Left hindlimb (tissue), 1 donor: Measurements from ENCODE around the gene F8.
"Not testable (repeated sequence)": the region's sequence is repeated elsewhere in the genome, so short reads cannot be mapped to it uniquely, and the experiment has no call there.

Experiments
- DNase-seq: peaks from one replicate; pipeline ENCODE4 v3.0.0-alpha.2; 2018

F8 gene

GRCh38 chrX:154980330-154981115 lies 42.0 kb downstream of the F8 start:
- DNase-seq: peak; percentile 52

DNA sequence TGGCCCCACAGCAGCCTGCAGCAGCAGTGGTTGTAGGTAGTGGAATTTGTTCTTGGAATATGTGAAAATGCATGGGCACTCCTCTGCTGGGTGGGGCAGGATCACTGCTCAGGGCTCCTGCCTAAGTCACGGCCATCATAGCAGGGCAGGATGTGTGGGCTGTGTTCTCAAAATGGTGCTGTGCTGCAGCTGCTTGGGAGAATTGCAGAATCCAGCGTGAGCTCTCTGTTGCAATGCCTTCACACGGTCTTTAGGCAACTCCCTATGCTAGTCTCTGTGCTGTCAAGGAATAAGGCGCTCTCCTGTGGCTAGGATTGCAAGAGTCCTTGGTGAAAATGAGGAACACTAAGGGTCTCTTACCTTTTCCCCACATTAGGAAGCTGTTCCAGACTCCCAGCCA lies 42.9 kb downstream of the F8 start:
- DNase-seq: no peak

DNA sequence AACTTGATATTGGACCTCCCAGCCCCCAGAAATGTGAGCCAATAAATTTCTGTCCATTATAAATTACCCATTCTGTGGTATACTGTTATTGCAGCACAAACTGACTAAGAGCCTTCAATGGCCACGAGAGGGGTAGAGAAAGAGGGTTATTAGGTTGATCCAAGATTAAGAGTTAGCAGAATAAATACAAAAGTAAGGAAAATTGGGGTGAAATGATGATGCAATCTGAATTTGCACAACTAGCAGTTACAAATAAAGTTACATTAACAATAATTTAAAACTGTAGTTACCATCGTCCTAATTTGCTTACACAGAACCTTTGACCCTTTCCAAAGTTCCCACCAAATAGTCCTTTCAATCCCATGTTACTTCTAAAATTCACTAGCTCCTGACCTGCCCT lies 54.2 kb downstream of the F8 start:
- no peak for DNase-seq

DNA sequence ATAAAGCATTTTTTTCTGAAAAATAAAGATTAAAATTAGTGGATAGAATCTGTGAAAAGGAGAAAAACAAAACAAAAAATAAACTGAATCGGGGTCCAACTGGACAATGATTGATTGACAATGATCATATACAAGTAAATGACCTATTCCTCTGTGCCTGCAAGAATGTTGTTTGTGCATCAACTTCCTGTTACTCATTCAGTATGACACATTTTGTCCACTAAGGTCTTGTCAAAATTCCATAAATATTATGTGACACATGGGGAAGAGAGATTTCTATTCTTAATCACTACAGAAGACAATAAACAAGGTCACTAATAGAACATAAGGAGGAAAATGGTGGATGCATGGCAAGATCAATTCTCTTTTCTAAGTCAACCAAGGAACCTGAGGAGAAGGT lies 54.9 kb downstream of the F8 start:
- no peak for DNase-seq

GRCh38 chrX:154961947-154962346 lies 60.6 kb downstream of the F8 start:
- no peak for DNase-seq

DNA sequence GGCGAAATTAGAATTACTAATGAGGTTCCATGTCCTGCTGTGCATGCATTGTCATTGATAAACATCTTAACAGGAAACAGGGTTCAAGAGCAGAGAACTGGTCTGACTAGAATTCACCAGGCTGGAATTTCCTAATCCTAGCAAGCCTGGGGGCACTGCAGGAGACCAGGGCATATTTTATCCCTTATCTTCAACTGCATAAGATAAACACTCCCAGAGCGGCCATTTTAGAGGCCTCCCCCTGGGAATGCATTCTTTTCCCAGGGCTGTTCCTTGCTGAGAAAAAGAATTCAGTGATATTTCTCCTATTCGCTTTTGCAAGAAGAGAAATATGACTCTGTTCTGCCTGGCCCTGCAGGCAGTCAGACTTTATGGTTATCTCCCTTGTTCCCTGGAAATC lies 66.7 kb downstream of the F8 start:
- not testable (repeated sequence) for DNase-seq

DNA sequence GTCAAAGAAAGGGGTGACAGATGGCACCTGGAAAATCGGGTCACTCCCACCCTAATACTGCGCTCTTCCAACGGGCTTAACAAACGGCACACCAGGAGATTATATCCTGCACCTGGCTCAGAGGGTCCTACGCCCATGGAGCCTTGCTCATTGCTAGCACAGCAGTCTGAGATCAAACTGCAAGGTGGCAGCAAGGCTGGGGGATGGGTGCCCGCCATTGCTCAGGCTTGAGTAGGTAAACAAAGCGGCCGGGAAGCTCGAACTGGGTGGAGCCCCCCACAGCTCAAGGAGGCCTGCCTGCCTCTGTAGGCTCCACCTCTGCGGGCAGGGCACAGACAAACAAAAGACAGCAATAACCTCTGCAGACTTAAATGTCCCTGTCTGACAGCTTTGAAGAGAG lies 83.3 kb downstream of the F8 start:
- not testable (repeated sequence) for DNase-seq

DNA sequence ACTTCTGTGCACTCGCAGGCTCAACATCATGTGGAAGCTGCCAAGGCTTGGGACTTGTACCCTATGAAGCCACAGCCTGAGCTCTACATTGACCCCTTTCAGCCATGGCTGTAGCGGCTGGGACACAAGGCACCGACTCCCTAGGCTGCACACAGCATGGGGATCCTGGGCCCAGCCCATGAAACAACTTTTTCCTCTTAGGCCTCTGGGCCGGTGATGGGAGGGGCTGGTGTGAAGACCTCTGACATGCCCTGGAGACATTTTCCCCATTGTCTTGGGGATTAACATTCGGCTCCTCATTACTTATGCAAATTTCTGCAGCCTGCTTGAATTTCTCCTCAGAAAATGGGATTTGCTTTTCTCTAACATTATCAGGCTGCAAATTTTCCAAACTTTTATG lies 97.8 kb downstream of the F8 start:
- not testable (repeated sequence) for DNase-seq

GRCh38 chrX:154918060-154918483 lies 104.5 kb downstream of the F8 start:
- DNase-seq: peak; percentile 48

DNA sequence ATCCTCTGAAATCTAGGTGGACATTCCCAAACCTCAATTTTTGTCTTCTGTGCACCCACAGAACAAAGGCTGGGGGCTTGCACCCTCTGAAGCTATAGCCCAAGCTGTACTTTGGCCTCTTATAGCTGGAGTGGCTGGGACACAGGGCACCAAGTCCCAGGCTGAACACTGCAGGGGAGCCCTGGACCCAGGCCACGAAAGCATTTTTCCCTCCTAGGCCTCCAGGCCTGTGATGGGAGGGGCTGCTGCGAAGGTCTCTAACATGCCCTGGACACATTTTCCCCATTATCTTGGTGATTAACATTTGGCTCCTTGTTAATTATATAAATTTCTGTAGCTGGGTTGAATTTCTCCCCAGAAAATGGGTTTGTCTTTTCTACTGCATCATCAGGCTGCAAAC lies 108.5 kb downstream of the F8 start:
- DNase-seq: no peak

DNA sequence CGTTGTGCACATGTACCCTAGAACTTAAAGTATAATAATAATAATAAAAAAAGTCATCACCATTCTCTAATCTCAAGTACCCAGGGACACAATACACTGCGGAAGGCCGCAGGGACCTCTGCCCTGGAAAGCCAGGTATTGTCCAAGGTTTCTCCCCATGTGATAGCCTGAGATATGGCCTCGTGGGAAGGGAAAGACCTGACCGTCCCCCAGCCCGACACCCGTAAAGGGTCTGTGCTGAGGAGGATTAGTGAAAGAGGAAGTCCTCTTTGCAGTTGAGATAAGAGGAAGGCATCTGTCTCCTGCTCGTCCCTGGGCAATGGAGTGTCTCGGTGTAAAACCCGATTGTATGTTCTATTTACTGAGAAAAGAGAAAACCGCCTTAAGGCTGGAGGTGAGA lies 112.0 kb downstream of the F8 start:
- DNase-seq: not testable (repeated sequence)

DNA sequence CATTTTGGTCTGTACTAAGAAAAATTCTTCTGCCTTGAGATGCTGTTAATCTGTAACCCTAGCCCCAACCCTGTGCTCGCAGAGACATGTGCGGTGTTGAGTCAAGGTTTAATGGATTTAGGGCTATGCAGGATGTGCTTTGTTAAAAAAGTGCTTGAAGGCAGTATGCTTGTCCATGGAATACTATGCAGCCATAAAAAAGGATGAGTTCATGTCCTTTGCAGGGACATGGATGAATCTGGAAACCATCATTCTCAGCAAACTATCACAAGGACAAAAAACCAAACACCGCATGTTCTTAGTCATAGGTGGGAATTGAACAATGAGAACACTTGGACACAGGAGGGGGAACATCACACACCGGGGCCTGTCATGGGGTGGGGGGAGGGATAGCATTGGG lies 112.5 kb downstream of the F8 start:
- not testable (repeated sequence) for DNase-seq

DNA sequence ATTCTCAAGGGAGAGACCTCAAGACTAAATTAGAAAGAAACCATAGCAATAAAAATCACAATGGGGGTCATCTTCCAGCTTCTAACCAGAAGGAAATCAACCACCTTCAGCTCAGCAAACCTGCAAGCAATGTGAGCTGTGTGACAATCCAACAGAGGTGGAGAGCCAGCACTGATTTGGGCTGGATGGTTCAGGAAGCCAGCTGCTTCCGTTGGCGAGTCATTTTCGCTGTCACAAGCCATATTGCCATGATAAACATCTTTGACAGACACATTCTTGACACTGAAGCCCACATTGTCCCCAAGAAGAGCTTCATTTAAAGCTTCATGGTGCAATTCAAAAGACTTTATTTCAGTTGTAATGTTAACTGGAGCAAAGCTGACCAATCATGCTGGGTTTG lies 113.7 kb downstream of the F8 start:
- no peak for DNase-seq

DNA sequence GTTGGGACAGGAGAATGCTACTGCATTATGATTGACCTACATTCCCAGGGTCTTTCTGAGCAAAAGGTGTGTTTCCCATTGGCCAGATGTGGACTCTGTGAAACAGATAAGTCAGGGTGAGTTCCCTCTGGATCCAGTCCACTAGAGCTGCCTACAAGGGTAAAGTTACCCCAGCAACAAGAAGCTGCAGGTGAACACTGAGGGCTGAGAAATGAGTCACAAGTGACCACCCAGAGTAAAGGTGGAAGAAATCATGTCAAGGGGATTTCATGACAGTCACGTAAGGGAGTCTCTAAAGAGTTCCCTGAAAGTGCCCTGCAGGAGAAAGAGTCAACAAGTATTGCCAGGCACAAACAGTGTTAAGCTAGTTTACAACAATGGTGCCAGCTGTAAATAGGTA lies 120.1 kb downstream of the F8 start:
- no peak for DNase-seq

DNA sequence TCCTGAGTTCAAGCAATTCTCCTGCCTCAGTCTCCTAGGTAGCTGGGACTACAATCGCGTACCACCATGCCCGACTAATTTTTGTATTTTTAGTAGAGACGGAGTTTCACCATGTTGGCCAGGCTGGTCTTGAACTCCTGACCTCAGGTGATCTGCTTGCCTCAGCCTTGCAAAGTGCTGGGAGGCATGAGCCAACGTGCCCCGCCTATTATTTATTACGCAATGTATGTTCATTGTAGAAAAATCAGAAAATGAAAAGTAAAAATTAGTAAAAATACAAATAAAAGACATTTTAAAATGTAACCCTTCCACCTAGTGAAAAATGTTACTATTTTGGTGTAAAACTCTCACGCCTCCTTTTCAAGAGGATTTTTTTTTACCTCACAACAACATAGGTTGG lies 122.2 kb downstream of the F8 start:
- no peak for DNase-seq

DNA sequence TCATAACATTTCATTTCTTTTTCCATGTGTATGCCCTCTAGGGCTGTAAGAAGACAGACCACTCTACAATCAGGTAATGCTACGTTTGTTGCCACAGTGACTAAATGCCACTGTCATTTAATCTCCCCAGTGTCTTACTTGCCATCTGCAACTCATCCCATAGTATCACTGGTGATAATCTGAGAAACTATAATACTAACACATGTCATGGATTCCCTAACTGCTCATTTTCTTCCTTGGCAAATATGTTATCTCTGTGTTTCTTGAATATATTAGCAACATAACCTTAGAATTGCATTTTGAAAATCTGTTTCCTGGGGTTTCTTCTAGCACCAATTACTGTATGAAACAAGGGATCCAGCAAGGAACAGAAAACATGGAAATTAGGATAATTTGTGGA lies 130.2 kb downstream of the F8 start:
- no peak for DNase-seq

GRCh38 chrX:154890990-154891639 lies 131.4 kb downstream of the F8 start:
- DNase-seq: no peak

GRCh38 chrX:154886789-154887221 lies 135.7 kb downstream of the F8 start:
- not testable (repeated sequence) for DNase-seq

DNA sequence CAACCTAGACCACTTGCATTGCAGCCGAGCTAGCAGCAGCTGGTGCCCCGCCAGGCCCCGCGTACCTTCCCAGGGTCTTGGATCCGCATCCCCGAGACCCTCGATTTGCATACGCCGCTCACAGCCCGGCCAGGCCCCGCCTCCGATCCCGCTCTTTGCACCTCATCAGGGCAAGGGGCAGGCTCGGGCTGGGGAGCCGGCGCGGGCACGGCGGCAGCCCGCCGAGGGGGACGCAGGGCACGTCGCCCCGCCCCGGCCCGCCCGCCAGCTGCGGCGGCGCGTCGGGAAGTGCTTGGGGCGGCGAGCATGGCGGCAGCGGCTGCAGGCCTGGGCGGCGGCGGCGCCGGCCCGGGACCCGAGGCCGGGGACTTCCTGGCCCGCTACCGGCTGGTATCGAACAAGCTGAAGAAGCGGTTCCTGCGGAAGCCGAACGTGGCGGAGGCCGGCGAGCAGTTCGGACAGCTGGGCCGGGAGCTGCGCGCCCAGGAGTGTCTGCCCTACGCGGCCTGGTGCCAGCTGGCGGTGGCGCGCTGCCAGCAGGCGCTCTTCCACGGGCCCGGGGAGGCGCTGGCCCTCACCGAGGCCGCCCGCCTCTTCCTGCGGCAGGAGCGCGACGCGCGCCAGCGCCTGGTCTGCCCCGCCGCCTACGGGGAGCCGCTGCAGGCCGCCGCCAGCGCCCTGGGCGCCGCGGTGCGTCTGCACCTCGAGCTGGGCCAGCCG lies 136.3 kb downstream of the F8 start, which contains the start of gene F8A1:
Gene F8A1, plus strand, starts transcription at position 287 of the 720 bp plus-strand sequence. Its CDS starts 20 bp downstream, at position 307.
- not testable (repeated sequence) for DNase-seq

DNA sequence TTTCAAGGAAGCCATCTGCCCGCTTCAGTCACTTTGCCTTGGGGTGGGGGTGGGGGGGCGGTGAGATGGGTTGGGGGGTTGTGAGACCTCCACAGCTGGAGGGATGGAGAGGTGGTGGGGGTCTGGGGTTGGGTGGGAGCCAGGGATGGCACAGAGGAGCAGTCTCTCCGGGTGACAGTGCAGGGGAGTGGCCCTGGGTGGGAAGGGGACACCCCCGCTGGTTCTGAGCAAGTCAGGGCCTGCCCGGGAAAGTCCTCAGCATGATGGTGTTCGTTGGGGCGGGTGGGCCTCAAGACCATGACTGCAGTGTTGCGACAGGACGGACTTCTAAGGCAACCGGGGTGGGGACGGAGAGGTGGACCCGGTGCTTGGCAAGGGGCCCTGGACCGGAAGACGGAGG lies 137.0 kb downstream of the F8 start:
- DNase-seq: not testable (repeated sequence)

- DNase-seq: not testable (repeated sequence)
Observed at GRCh38 chrX:154885057-154885456, 137.5 kb downstream of the F8 start.

DNA sequence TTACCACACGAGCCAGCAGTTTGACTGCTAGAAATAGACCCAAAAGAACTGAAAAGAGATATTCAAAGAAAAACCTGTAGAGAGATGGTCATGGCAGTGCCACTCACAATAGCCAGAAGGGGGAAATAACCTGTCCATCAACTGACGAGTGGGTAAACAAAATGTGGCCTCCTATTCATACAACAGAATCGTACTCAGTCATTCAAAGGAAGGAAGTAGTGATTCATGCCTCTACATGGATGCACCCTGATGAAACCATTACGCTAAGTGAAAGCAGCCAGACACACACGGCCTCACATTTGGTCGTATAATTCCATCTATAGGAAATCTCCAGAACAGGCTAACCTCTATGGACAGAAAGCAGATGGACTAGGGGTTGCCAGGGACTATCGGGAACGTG lies 138.5 kb downstream of the F8 start:
- DNase-seq: not testable (repeated sequence)

DNA sequence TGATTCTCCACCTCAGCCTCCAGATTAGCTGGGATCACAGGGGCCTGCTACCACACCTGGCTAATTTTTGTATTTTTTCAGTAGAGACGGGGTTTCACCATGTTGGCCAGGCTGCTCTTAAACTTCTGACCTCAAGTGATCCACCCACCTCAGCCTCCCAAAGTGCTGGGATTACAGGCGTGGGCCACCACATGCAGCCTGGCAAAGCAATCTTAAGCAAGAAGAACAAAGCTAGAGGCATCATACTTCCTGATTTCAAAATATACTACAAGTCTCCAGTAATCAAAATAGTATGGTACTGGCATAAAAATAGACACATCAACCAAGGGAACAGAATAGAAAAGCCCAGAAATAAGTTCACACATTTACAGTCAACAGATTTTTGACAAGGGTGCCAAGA lies 149.2 kb downstream of the F8 start:
- no peak for DNase-seq

- not testable (repeated sequence) for DNase-seq
Observed at GRCh38 chrX:154868522-154868921, 154.0 kb downstream of the F8 start.
